Measurements from ENCODE around the gene ARHGAP27. TPM values are rescaled to one million over a fixed set of nuclear protein-coding genes. Genes with fewer than 3 reads are reported as not detected.
"Not testable (repeated sequence)": the region's sequence is repeated elsewhere in the genome, so short reads cannot be mapped to it uniquely, and the experiment has no call there.

ARHGAP27 gene
- total RNA-seq, 3 donors from 2014 or later (not counting 1 experiment from before 2014, with no cell fraction given), result 125 to 141 (median 126) TPM

- Histone ChIP-seq H3K9me3 (ENCODE audit: control insufficient read depth, insufficient read depth, low read length) (no peaks in the 10 kb centered on the region), H3K4me1 (ENCODE audit: control insufficient read depth, insufficient read depth, low read length) (no peaks in the 10 kb centered on the region), H3K36me3 (ENCODE audit: control insufficient read depth, insufficient read depth, low read length) (no peaks in the 10 kb centered on the region), H3K4me3 (ENCODE audit: low read length) (no peak overlapping the region), H3K27ac (ENCODE audit: low read length) (no peak overlapping the region), H3K27me3 (ENCODE audit: control insufficient read depth, insufficient read depth, low read length) (no peaks in the 10 kb centered on the region)
- intact Hi-C loops (cut with micrococcal nuclease), result no loop called here
- Mint-ChIP-seq H3K4me3 (no peak overlapping the region), H3K9me3 (no peaks in the 10 kb centered on the region), H3K36me3 (no peaks in the 10 kb centered on the region), H3K27me3 (ENCODE audit: low read depth in 2 of 2) (peaks cover 0 to 3% of the 10 kb centered on the region in 2 donors), H3K4me1 (no peaks in the 10 kb centered on the region), H3K27ac (no peak overlapping the region)
- WGBS (ENCODE audit: insufficient coverage), result 94% methylated on average over 13 of the region's 13 CpGs
- TF ChIP-seq CTCF (IDR thresholded peaks at IDR 0.05), result no peak
- DNase-seq (no peak), ATAC-seq (no peak)
These were observed 86.3 kb downstream of the ARHGAP27 start for GRCh38 chr17:45346216-45347015.

- H3K27ac ChIP-seq (ENCODE audit: low read length), result no peak overlapping the region
- no peaks in the 10 kb centered on the region for H3K9me3 ChIP-seq (ENCODE audit: control insufficient read depth, insufficient read depth, low read length)
- Mint-ChIP-seq H3K36me3 (no peaks in the 10 kb centered on the region), H3K4me1 (no peaks in the 10 kb centered on the region), H3K27ac (no peak overlapping the region), H3K9me3 (no peaks in the 10 kb centered on the region), H3K27me3 (ENCODE audit: low read depth in 2 of 2) (peaks cover 0 to 3% of the 10 kb centered on the region in 2 donors), H3K4me3 (no peak overlapping the region)
- H3K4me3 ChIP-seq (ENCODE audit: low read length), result no peak overlapping the region
- intact Hi-C loops (cut with micrococcal nuclease), result no loop called here
- no peaks in the 10 kb centered on the region for H3K27me3 ChIP-seq (ENCODE audit: control insufficient read depth, insufficient read depth, low read length)
- ATAC-seq (no peak), DNase-seq (no peak)
- WGBS (ENCODE audit: insufficient coverage), result 26% methylated on average over 3 of the region's 3 CpGs
- H3K4me1 ChIP-seq (ENCODE audit: control insufficient read depth, insufficient read depth, low read length), result no peaks in the 10 kb centered on the region
- no peak for TF ChIP-seq CTCF (IDR thresholded peaks at IDR 0.05)
- no peaks in the 10 kb centered on the region for H3K36me3 ChIP-seq (ENCODE audit: control insufficient read depth, insufficient read depth, low read length)
These were observed 87.0 kb downstream of the ARHGAP27 start for GRCh38 chr17:45345554-45346215.

GRCh38 chr17:45345246-45345553, 87.5 kb downstream of the ARHGAP27 start:
- no peak overlapping the region for H3K4me3 Mint-ChIP-seq
- no peaks in the 10 kb centered on the region for H3K27me3 ChIP-seq (ENCODE audit: control insufficient read depth, insufficient read depth, low read length)
- intact Hi-C loops (cut with micrococcal nuclease), result no loop called here

GRCh38 chr17:45343967-45344664, 88.6 kb downstream of the ARHGAP27 start:
- H3K27ac ChIP-seq (ENCODE audit: low read length); H3K9me3 Mint-ChIP-seq; H3K27me3 Mint-ChIP-seq (ENCODE audit: low read depth in 2 of 2); DNase-seq; H3K4me3 ChIP-seq (ENCODE audit: low read length); H3K4me3 Mint-ChIP-seq; H3K36me3 ChIP-seq (ENCODE audit: control insufficient read depth, insufficient read depth, low read length); H3K27ac Mint-ChIP-seq; ATAC-seq; H3K4me1 ChIP-seq (ENCODE audit: control insufficient read depth, insufficient read depth, low read length); H3K4me1 Mint-ChIP-seq; H3K36me3 Mint-ChIP-seq; H3K27me3 ChIP-seq (ENCODE audit: control insufficient read depth, insufficient read depth, low read length); intact Hi-C loops (cut with micrococcal nuclease); H3K9me3 ChIP-seq (ENCODE audit: control insufficient read depth, insufficient read depth, low read length): not testable (repeated sequence)
- 93% methylated on average over 5 of the region's 10 CpGs for WGBS (ENCODE audit: insufficient coverage)

More at GRCh38 chr17:45345246-45345553, 87.5 kb downstream of the ARHGAP27 start:
- Mint-ChIP-seq H3K4me1 (no peaks in the 10 kb centered on the region), H3K36me3 (no peaks in the 10 kb centered on the region), H3K27me3 (ENCODE audit: low read depth in 2 of 2) (peaks cover 0 to 3% of the 10 kb centered on the region in 2 donors), H3K9me3 (no peaks in the 10 kb centered on the region), H3K27ac (no peak overlapping the region)
- Histone ChIP-seq H3K9me3 (ENCODE audit: control insufficient read depth, insufficient read depth, low read length) (no peaks in the 10 kb centered on the region), H3K4me3 (ENCODE audit: low read length) (no peak overlapping the region), H3K36me3 (ENCODE audit: control insufficient read depth, insufficient read depth, low read length) (no peaks in the 10 kb centered on the region), H3K27ac (ENCODE audit: low read length) (no peak overlapping the region), H3K4me1 (ENCODE audit: control insufficient read depth, insufficient read depth, low read length) (no peaks in the 10 kb centered on the region)
- DNase-seq (no peak), ATAC-seq (no peak)
- no peak for TF ChIP-seq CTCF (IDR thresholded peaks at IDR 0.05)
- WGBS (ENCODE audit: insufficient coverage), result 77% methylated on average over 2 of the region's 3 CpGs

Data from natural killer cell (primary cell).